HepG2 (cell line): Measurements from ENCODE around the gene GRIFIN. TPM values are rescaled to one million over a fixed set of nuclear protein-coding genes. Genes with fewer than 3 reads are reported as not detected.

Experiments used
- BRD4 ChIP-seq: sonication (generic); formaldehyde crosslinking; IDR thresholded peaks from 2 replicates; pipeline ENCODE4 v1.4.0; 2020; ENCODE audit warnings: missing genetic modification reagents
- DR1 ChIP-seq: sonication (generic); formaldehyde crosslinking; IDR thresholded peaks from 2 replicates; pipeline ENCODE4 v1.8.0; 2021; ENCODE audit warnings: mild to moderate bottlenecking, missing genetic modification reagents, inconsistent platforms
- HNF4G ChIP-seq, 2 experiments: sonication (generic) in 1 of 2; formaldehyde crosslinking in 1 of 2; IDR thresholded peaks; 2 replicates each; pipeline versions ENCODE4 v1.4.0 to v1.6.1; 2011 to 2020; ENCODE audit warnings: borderline replicate concordance in 2 of 2, low read depth in 2 of 2, mild to moderate bottlenecking in 2 of 2, low read length in 1 of 2, missing genetic modification reagents in 1 of 2, moderate library complexity in 1 of 2
- IRF2 ChIP-seq: IDR thresholded peaks from 2 replicates; pipeline ENCODE4 v1.6.1; 2018; ENCODE audit warnings: missing genetic modification reagents, missing compliant biosample characterization
- ISX ChIP-seq: sonication (generic); formaldehyde crosslinking; conservative IDR thresholded peaks from 2 replicates; pipeline ENCODE4 v1.5.0; 2020; ENCODE audit warnings: missing genetic modification reagents
- MED8 ChIP-seq: sonication (generic); formaldehyde crosslinking; IDR thresholded peaks from 2 replicates; pipeline ENCODE4 v1.8.1; 2023; ENCODE audit warnings: mild to moderate bottlenecking, missing genetic modification reagents; ENCODE audit not compliant: insufficient replicate concordance
- NFE2L2 ChIP-seq: fragments of 150-350 bp; IDR thresholded peaks from 2 replicates; pipeline ENCODE4 v1.6.1; 2014; ENCODE audit warnings: low read length
- NR3C1 ChIP-seq: sonication (generic); formaldehyde crosslinking; IDR thresholded peaks from 2 replicates; pipeline ENCODE4 v1.4.0; 2020; ENCODE audit warnings: missing genetic modification reagents
- POLR2A ChIP-seq, 2 experiments: IDR thresholded peaks; 2 replicates each; pipeline ENCODE4 v1.6.1; 2011; ENCODE audit warnings: low read depth in 2 of 2, low read length in 2 of 2, mild to moderate bottlenecking in 1 of 2, moderate library complexity in 1 of 2; ENCODE audit not compliant: insufficient read depth in 1 of 2
- REPIN1 ChIP-seq: sonication (generic); formaldehyde crosslinking; IDR thresholded peaks from 2 replicates; pipeline ENCODE4 v1.8.0; 2022; ENCODE audit warnings: missing genetic modification reagents, low read depth, mild to moderate bottlenecking, borderline replicate concordance
- XRCC5 ChIP-seq: fragments of 200-400 bp; formaldehyde crosslinking; optimal IDR thresholded peaks from 2 replicates; pipeline ENCODE3; 2017; ENCODE audit warnings: mild to moderate bottlenecking, low read length
- ZNF335 ChIP-seq: sonication (generic); formaldehyde crosslinking; IDR thresholded peaks from 2 replicates; pipeline ENCODE4 v1.4.0; 2020; ENCODE audit warnings: missing genetic modification reagents
- ZNF552 ChIP-seq: sonication (generic); formaldehyde crosslinking; IDR thresholded peaks from 2 replicates; pipeline ENCODE4 v1.9.0; 2022; ENCODE audit warnings: missing genetic modification reagents, mild to moderate bottlenecking, borderline replicate concordance
- ZNF792 ChIP-seq: IDR thresholded peaks from 2 replicates; pipeline ENCODE4 v1.6.1; 2016
- polyA plus RNA-seq, 8 experiments: library from polyadenylated mRNA; depleted of rRNA in 3 of 8; stranded (reverse) in 7 of 8; unstranded in 1 of 8; fragments of >200 nt; fragmentation: Illumina TruSeq in 4 of 8; extraction: Trizol in 4 of 8; gene quantifications; 2 replicates each; pipeline versions ENCODE4 v1.2.1 to v1.2.3, GENCODE V29; 2011 to 2016; ENCODE audit warnings: low read depth in 4 of 8, missing spikeins in 1 of 8, mixed read lengths in 1 of 8; ENCODE audit not compliant: insufficient read depth in 1 of 8
- total RNA-seq, 5 experiments: library from RNA; depleted of rRNA; stranded (reverse); fragments of >200 nt; fragmentation: Illumina TruSeq; extraction: Trizol; gene quantifications; 2 replicates each; pipeline ENCODE4 v1.2.3, GENCODE V29; 2016; ENCODE audit warnings: low read depth in 1 of 5
- TF ChIP-seq, protein P1 (sequence below): sonication (generic); formaldehyde crosslinking; IDR thresholded peaks from 2 replicates; pipeline ENCODE4 v1.9.0; 2021; ENCODE audit warnings: missing genetic modification reagents, mild to moderate bottlenecking, borderline replicate concordance
- TF ChIP-seq, protein P2 (sequence below): sonication (generic); formaldehyde crosslinking; IDR thresholded peaks from 2 replicates; pipeline ENCODE4 v1.5.1; 2020; ENCODE audit warnings: mild to moderate bottlenecking, missing genetic modification reagents, borderline replicate concordance
- TF ChIP-seq, protein P3 (sequence below): sonication (generic); formaldehyde crosslinking; IDR thresholded peaks from 2 replicates; pipeline ENCODE4 v1.5.0; 2020; ENCODE audit warnings: missing genetic modification reagents
- TF ChIP-seq, protein P4 (sequence below): sonication (generic); formaldehyde crosslinking; conservative IDR thresholded peaks from 2 replicates; pipeline ENCODE4 v1.8.1; 2023; ENCODE audit warnings: missing genetic modification reagents
- TF ChIP-seq, protein P5 (sequence below): sonication (generic); formaldehyde crosslinking; IDR thresholded peaks from 2 replicates; pipeline ENCODE4 v1.4.0; 2020; ENCODE audit warnings: missing genetic modification reagents, borderline replicate concordance

The GRIFIN gene
- total and polyA plus RNA-seq, 2 of the 13 experiments (the other 11 are each of a cell fraction or from before 2014, with no cell fraction given): not detected

DNA sequence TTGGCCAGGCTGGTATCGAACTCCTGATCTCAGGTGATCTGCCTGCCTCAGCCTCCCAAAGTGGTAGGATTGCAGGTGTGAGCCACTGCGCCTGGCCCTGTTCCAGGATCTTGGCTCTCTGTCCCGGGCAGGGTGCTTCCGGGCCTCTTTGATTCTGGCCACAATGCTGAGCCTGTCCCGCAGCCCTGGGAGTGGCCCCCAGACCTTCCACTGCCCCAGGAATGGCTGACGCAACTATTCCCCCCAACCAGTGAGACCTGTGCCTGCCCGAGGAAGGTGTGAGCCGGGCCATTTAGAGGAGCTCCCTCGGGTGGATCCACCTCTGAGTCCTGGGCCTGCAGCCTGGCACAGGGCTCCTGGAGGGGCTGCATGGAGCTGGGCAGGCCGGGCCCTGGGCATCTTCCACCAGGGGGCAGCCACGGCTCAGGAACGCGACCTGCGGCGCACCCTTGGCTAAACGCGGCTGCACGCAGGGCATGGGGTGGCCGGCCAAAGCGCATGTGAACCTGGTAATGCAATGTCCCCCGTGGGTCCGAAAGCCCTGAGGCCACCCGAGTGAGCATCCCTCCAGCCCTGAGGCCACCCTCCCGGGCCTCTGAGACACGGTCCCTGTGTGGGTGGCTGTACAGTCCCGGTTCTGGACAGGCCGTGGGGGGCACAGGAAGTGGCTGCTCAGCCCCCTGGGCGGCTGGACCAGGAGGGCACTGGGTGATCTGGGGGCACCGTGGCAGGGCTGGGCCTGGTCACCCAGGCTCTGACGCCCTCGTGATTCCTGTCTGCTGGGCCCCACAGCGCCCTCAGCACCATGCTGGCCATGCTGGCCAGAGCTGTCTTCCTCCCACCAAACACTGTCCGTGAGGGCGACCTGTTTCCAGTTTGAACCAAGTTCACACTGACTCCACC, 24.8 kb downstream of the GRIFIN start (continued):
- TF ChIP-seq HNF4G (IDR thresholded peaks at IDR 0.05; ENCODE audit: borderline replicate concordance, low read depth, low read length) (no peak), HNF4G (CRISPR knock-in tag; IDR thresholded peaks at IDR 0.05; ENCODE audit: borderline replicate concordance, low read depth) (no peak), REPIN1 (CRISPR knock-in tag) (peak; percentile 74), ZNF552 (CRISPR knock-in tag) (peak; percentile 74; the same call in 1 of the 2 replicates), DR1 (CRISPR knock-in tag) (peak; percentile 1; the same call in 1 of the 2 replicates), NR3C1 (no peak), ZNF335 (CRISPR knock-in tag) (0 out of 2 replicates have a peak, but pooled peaks have one; percentile 32), NFE2L2 (no peak), ZNF792 (no peak), POLR2A (IDR thresholded peaks at IDR 0.05; ENCODE audit: insufficient read depth in 1 of 2, low read depth in 2 of 2, low read length in 2 of 2) (0 out of 4 replicates have a peak, but pooled peaks of 1 of the 2 experiments have one; percentile 21), BRD4 (CRISPR knock-in tag) (peak; percentile 71; the same call in 1 of the 2 replicates), XRCC5 (peak; percentile 86), ISX (no peak), IRF2 (CRISPR knock-in tag) (no peak), MED8 (CRISPR knock-in tag) (no peak)
- TF ChIP-seq, protein P1, sequence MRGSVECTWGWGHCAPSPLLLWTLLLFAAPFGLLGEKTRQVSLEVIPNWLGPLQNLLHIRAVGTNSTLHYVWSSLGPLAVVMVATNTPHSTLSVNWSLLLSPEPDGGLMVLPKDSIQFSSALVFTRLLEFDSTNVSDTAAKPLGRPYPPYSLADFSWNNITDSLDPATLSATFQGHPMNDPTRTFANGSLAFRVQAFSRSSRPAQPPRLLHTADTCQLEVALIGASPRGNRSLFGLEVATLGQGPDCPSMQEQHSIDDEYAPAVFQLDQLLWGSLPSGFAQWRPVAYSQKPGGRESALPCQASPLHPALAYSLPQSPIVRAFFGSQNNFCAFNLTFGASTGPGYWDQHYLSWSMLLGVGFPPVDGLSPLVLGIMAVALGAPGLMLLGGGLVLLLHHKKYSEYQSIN: no peak
- TF ChIP-seq, protein P2, sequence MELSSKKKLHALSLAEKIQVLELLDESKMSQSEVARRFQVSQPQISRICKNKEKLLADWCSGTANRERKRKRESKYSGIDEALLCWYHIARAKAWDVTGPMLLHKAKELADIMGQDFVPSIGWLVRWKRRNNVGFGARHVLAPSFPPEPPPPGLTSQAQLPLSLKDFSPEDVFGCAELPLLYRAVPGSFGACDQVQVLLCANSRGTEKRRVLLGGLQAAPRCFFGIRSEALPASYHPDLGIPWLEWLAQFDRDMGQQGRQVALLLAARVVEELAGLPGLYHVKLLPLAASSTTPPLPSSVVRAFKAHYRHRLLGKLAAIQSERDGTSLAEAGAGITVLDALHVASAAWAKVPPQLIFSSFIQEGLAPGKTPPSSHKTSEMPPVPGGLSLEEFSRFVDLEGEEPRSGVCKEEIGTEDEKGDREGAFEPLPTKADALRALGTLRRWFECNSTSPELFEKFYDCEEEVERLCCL (CRISPR knock-in tag): peak; percentile 88; the same call in 1 of the 2 replicates
- TF ChIP-seq, protein P3, sequence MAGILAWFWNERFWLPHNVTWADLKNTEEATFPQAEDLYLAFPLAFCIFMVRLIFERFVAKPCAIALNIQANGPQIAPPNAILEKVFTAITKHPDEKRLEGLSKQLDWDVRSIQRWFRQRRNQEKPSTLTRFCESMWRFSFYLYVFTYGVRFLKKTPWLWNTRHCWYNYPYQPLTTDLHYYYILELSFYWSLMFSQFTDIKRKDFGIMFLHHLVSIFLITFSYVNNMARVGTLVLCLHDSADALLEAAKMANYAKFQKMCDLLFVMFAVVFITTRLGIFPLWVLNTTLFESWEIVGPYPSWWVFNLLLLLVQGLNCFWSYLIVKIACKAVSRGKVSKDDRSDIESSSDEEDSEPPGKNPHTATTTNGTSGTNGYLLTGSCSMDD (CRISPR knock-in tag): no peak
- TF ChIP-seq, protein P4, sequence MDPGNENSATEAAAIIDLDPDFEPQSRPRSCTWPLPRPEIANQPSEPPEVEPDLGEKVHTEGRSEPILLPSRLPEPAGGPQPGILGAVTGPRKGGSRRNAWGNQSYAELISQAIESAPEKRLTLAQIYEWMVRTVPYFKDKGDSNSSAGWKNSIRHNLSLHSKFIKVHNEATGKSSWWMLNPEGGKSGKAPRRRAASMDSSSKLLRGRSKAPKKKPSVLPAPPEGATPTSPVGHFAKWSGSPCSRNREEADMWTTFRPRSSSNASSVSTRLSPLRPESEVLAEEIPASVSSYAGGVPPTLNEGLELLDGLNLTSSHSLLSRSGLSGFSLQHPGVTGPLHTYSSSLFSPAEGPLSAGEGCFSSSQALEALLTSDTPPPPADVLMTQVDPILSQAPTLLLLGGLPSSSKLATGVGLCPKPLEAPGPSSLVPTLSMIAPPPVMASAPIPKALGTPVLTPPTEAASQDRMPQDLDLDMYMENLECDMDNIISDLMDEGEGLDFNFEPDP (CRISPR knock-in tag): no peak
- TF ChIP-seq, protein P5, sequence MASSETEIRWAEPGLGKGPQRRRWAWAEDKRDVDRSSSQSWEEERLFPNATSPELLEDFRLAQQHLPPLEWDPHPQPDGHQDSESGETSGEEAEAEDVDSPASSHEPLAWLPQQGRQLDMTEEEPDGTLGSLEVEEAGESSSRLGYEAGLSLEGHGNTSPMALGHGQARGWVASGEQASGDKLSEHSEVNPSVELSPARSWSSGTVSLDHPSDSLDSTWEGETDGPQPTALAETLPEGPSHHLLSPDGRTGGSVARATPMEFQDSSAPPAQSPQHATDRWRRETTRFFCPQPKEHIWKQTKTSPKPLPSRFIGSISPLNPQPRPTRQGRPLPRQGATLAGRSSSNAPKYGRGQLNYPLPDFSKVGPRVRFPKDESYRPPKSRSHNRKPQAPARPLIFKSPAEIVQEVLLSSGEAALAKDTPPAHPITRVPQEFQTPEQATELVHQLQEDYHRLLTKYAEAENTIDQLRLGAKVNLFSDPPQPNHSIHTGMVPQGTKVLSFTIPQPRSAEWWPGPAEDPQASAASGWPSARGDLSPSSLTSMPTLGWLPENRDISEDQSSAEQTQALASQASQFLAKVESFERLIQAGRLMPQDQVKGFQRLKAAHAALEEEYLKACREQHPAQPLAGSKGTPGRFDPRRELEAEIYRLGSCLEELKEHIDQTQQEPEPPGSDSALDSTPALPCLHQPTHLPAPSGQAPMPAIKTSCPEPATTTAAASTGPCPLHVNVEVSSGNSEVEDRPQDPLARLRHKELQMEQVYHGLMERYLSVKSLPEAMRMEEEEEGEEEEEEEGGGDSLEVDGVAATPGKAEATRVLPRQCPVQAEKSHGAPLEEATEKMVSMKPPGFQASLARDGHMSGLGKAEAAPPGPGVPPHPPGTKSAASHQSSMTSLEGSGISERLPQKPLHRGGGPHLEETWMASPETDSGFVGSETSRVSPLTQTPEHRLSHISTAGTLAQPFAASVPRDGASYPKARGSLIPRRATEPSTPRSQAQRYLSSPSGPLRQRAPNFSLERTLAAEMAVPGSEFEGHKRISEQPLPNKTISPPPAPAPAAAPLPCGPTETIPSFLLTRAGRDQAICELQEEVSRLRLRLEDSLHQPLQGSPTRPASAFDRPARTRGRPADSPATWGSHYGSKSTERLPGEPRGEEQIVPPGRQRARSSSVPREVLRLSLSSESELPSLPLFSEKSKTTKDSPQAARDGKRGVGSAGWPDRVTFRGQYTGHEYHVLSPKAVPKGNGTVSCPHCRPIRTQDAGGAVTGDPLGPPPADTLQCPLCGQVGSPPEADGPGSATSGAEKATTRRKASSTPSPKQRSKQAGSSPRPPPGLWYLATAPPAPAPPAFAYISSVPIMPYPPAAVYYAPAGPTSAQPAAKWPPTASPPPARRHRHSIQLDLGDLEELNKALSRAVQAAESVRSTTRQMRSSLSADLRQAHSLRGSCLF: no peak
